SJSA1 (cell line): Measurements from ENCODE around the gene UNC13B. TPM values are rescaled to one million over a fixed set of nuclear protein-coding genes. Genes with fewer than 3 reads are reported as not detected.
A peak's percentile ranks its signal among the peaks of the same experiment; 100 is the strongest.

Experiments
- DNase-seq, 2 experiments: peaks; one replicate each; pipeline ENCODE4 v3.0.0-alpha.2; 2015 to 2020; ENCODE audit warnings: low spot score in 2 of 2, low read depth in 1 of 2
- H3K27ac ChIP-seq: fragments of 250-450 bp; sonication (Bioruptor Pico); 2 replicates; pipeline ENCODE4 v1.5.1; 2020; ENCODE audit warnings: mild to moderate bottlenecking, moderate library complexity
- H3K27me3 ChIP-seq: fragments of 250-450 bp; sonication (Bioruptor Pico); replicated peaks from 2 replicates; pipeline ENCODE4 v1.5.1; 2020; ENCODE audit warnings: mild to moderate bottlenecking, moderate library complexity
- H3K36me3 ChIP-seq: fragments of 250-450 bp; sonication (Bioruptor Pico); 2 replicates; pipeline ENCODE4 v1.5.1; 2020; ENCODE audit warnings: mild to moderate bottlenecking
- H3K4me1 ChIP-seq: fragments of 250-450 bp; sonication (Bioruptor Pico); replicated peaks from 2 replicates; pipeline ENCODE4 v1.6.1; 2021; ENCODE audit warnings: mild to moderate bottlenecking
- H3K4me3 ChIP-seq: fragments of 250-450 bp; sonication (Bioruptor Pico); 2 replicates; pipeline ENCODE4 v1.5.1; 2020; ENCODE audit warnings: mild to moderate bottlenecking
- H3K9me3 ChIP-seq: fragments of 250-450 bp; sonication (Bioruptor Pico); replicated peaks from 2 replicates; pipeline ENCODE4 v1.5.1; 2020; ENCODE audit warnings: mild to moderate bottlenecking
- total RNA-seq: library from RNA; depleted of rRNA; stranded (reverse); fragments of >200 nt; shearing (Covaris generic); gene quantifications from 2 replicates; pipeline ENCODE4 v1.2.3, GENCODE V29; 2014; rRNA removed

Gene UNC13B
- total RNA-seq, result 1.6 and 1.9 TPM in 2 replicates

GRCh38 chr9:35161713-35162604, at the start of gene UNC13B:
TSS of gene UNC13B (plus strand) at chr9:35162009. CDS start at chr9:35162284, 275 bp downstream.
- Histone ChIP-seq H3K27me3 (no peaks in the 10 kb centered on the region), H3K4me3 (peak within 1 kb of the TSS; percentile 66), H3K9me3 (no peaks in the 10 kb centered on the region), H3K27ac (no peak within 1 kb of the TSS), H3K4me1 (no peaks in the 10 kb centered on the region), H3K36me3 (no peaks in the 10 kb centered on the region)
- DNase-seq, result peak; percentile 66 to 70

- Histone ChIP-seq H3K36me3 (no peaks in the 10 kb centered on the region), H3K27me3 (no peaks in the 10 kb centered on the region), H3K4me3 (no peak overlapping the region), H3K27ac (peak overlapping the region; percentile 52), H3K4me1 (peaks cover 46% of the 10 kb centered on the region), H3K9me3 (no peaks in the 10 kb centered on the region)
- DNase-seq, result no peak
Observed at GRCh38 chr9:35112257-35113020, 49.4 kb upstream of the UNC13B start.

- Histone ChIP-seq H3K27ac (peak overlapping the region; percentile 78), H3K9me3 (no peaks in the 10 kb centered on the region), H3K4me1 (peaks cover 46% of the 10 kb centered on the region), H3K27me3 (no peaks in the 10 kb centered on the region), H3K4me3 (no peak overlapping the region), H3K36me3 (no peaks in the 10 kb centered on the region)
- DNase-seq, result peak; percentile 73 to 87
Observed at GRCh38 chr9:35114113-35114839, 47.5 kb upstream of the UNC13B start.

GRCh38 chr9:35114840-35115628, 46.8 kb upstream of the UNC13B start:
- peaks cover 45% of the 10 kb centered on the region for H3K4me1 ChIP-seq
- peak overlapping the region; percentile 35 for H3K4me3 ChIP-seq
- no peaks in the 10 kb centered on the region for H3K9me3 ChIP-seq
- peak overlapping the region; percentile 78 for H3K27ac ChIP-seq
- no peaks in the 10 kb centered on the region for H3K27me3 ChIP-seq
- peak in 1 of 2 experiments; percentile 32 for DNase-seq
- H3K36me3 ChIP-seq, result no peaks in the 10 kb centered on the region

GRCh38 chr9:35115680-35116538, 45.9 kb upstream of the UNC13B start, which contains the start of gene ATOSB:
TSS of gene ATOSB (minus strand) at chr9:35115862. CDS start at chr9:35108274, 7,588 bp downstream.
- H3K4me3 ChIP-seq, result peak within 1 kb of the TSS; percentile 35
- H3K27me3 ChIP-seq, result no peaks in the 10 kb centered on the region
- peak; percentile 85 to 94 for DNase-seq
- peak within 1 kb of the TSS; percentile 78 for H3K27ac ChIP-seq
- H3K4me1 ChIP-seq, result peaks cover 36% of the 10 kb centered on the region
- H3K9me3 ChIP-seq, result no peaks in the 10 kb centered on the region
- H3K36me3 ChIP-seq, result no peaks in the 10 kb centered on the region

DNA sequence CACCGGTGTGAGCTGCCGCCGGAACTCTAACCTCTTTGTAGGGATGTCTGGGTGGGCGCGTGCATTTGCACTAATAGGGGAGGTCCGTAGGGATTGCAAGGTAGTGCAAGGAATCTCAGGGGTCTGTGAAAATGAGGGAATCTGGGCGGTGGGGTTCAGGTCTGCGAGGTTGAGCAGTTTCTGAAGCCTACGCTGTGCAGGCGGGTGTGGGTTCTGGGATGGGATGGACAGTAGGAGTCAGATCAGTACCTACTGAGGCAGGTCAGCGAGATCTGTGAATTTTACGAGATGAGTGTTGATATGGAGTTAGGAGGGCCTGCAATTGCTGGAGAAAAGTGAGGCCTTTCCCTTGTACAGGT, 45.3 kb upstream of the UNC13B start:
- H3K36me3 ChIP-seq, result no peaks in the 10 kb centered on the region
- peaks cover 33% of the 10 kb centered on the region for H3K4me1 ChIP-seq
- no peaks in the 10 kb centered on the region for H3K27me3 ChIP-seq
- H3K4me3 ChIP-seq, result peak overlapping the region; percentile 35
- no peak for DNase-seq
- no peaks in the 10 kb centered on the region for H3K9me3 ChIP-seq
- H3K27ac ChIP-seq, result no peak overlapping the region

- DNase-seq, result peak; percentile 66 to 81
- Histone ChIP-seq H3K27me3 (no peaks in the 10 kb centered on the region), H3K4me1 (peaks cover 28% of the 10 kb centered on the region), H3K4me3 (peak overlapping the region; percentile 35), H3K9me3 (no peaks in the 10 kb centered on the region), H3K27ac (no peak overlapping the region), H3K36me3 (no peaks in the 10 kb centered on the region)
Observed at GRCh38 chr9:35116898-35117551, 44.8 kb upstream of the UNC13B start.

DNA sequence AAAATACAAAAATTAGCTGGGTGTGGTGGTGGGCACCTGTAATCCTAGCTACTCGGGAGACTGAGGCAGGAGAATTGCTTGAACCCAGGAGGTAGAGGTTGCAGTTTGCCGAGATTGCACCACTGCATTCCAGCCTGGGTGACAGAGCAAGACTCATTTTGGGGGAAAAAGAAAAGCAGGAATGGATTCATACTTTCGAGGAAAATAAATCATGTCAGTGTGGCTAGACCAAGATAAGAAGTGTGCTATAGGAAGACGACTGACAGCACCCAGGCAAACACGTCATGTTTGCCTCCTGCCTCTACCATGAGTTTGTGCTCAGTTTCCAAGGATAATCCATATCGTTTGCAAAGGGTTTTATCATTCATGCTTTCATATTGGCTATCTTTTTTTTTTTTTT, 26.9 kb upstream of the UNC13B start:
- Histone ChIP-seq H3K4me3 (no peak overlapping the region), H3K9me3 (no peaks in the 10 kb centered on the region), H3K27me3 (no peaks in the 10 kb centered on the region), H3K4me1 (no peaks in the 10 kb centered on the region), H3K36me3 (no peaks in the 10 kb centered on the region), H3K27ac (no peak overlapping the region)
- DNase-seq, result no peak

DNA sequence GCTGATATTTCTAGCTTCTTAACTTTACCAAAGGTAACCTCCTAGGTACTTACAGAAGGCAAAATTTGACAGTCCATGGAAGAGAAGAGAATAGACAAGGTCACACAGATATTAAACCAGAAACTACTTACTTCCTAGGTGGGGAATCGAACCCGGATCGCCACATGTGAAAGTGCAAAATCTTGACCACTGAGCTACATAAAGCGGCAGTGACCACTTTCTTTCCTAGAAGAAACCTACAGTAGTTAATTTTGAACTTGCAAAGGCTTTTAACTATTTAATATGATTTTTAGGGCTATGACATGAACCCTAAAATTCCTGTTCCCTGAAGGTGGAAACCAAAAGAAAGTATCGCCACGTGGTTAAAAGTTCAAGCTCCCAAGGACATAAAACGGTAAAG, 25.8 kb upstream of the UNC13B start:
- Histone ChIP-seq H3K4me3 (no peak overlapping the region), H3K27ac (no peak overlapping the region), H3K4me1 (no peaks in the 10 kb centered on the region), H3K27me3 (no peaks in the 10 kb centered on the region), H3K36me3 (no peaks in the 10 kb centered on the region), H3K9me3 (no peaks in the 10 kb centered on the region)
- no peak for DNase-seq

DNA sequence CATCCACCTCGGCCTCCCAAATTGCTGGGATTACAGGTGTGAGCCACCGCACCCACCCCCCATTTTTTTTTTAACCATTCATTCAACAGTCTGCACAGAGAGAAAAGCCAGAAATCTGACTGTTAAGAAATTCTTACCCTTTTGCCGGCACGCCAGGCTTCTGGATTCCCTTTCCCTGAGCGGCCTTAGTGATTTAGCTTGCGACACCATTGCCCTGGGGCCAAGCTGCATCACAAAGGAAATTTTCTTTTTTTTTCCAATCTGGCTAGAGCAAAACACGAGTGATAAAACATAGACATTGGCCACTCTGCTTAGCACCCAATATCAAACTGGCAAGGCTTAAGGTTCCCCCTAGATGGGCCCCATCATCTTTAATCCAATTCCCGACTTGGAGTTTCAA, 24.9 kb upstream of the UNC13B start:
- Histone ChIP-seq H3K27ac (no peak overlapping the region), H3K4me3 (no peak overlapping the region), H3K27me3 (no peaks in the 10 kb centered on the region), H3K9me3 (no peaks in the 10 kb centered on the region), H3K4me1 (no peaks in the 10 kb centered on the region), H3K36me3 (no peaks in the 10 kb centered on the region)
- no peak for DNase-seq

DNA sequence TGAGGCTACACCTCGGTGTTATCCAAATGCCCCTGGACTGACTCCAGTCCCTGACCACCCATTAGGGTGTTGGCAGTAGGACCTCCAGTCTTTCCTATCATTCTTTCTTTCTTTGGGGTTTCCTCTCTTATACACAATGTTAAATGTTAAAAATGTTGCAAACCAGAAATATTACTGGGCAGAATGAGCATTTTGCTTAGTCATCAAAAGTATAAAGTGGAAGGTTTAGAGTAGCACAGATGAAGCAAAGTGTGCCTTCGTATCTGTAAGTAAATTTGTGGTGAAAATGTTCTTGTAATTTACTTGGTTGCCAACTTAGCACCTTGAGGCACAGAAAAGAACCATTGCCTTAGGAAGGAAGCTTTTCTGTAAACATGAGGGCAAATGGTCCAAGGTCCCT, 21.7 kb upstream of the UNC13B start:
- no peak overlapping the region for H3K27ac ChIP-seq
- no peaks in the 10 kb centered on the region for H3K4me1 ChIP-seq
- H3K27me3 ChIP-seq, result no peaks in the 10 kb centered on the region
- H3K36me3 ChIP-seq, result no peaks in the 10 kb centered on the region
- H3K9me3 ChIP-seq, result no peaks in the 10 kb centered on the region
- no peak overlapping the region for H3K4me3 ChIP-seq
- DNase-seq, result no peak

GRCh38 chr9:35142037-35142436, 19.8 kb upstream of the UNC13B start:
- Histone ChIP-seq H3K4me1 (no peaks in the 10 kb centered on the region), H3K36me3 (no peaks in the 10 kb centered on the region), H3K27me3 (no peaks in the 10 kb centered on the region), H3K27ac (no peak overlapping the region), H3K4me3 (no peak overlapping the region), H3K9me3 (no peaks in the 10 kb centered on the region)
- no peak for DNase-seq
